Right lobe of liver (tissue), 6 donors: ENCODE results near the gene NCF2. TPM values are rescaled to one million over a fixed set of nuclear protein-coding genes. Genes with fewer than 3 reads are reported as not detected.

ENCODE experiments used
- ATAC-seq, 4 donors: fragments of 200-7000 bp; cut with Tn5 transposase; one replicate each; pipeline ENCODE4 v1.9.1; 2020; ENCODE audit warnings: mild to moderate bottlenecking in 4 of 4, moderate library complexity in 4 of 4
- DNase-seq, 3 donors: peaks; one replicate each; pipeline ENCODE4 v3.0.0-alpha.2; 2020
- H3K27ac ChIP-seq, 3 donors: fragments of 200-600 bp; one replicate each; pipeline ENCODE4 v1.8.0; 2022
- H3K27me3 ChIP-seq, 2 donors: fragments of 200-600 bp; one replicate each; pipeline ENCODE4 v1.8.0; 2022
- H3K36me3 ChIP-seq, 4 donors: fragments of 200-600 bp; sonication (generic) in 1 of 4; one replicate each; pipeline versions ENCODE4 v1.5.1 to v1.8.0; 2017 to 2022; ENCODE audit warnings: control low read depth in 1 of 4
- H3K4me1 ChIP-seq, 4 donors: fragments of 200-600 bp; sonication (generic) in 1 of 4; one replicate each; pipeline versions ENCODE4 v1.5.1 to v1.8.0; 2017 to 2022; ENCODE audit warnings: control low read depth in 1 of 4
- H3K4me3 ChIP-seq, 3 donors: fragments of 200-600 bp; one replicate each; pipeline ENCODE4 v1.8.0; 2022
- H3K9me3 ChIP-seq, 4 donors: fragments of 200-600 bp; sonication (generic) in 1 of 4; one replicate each; pipeline versions ENCODE4 v1.5.1 to v1.8.0; 2017 to 2022; ENCODE audit warnings: control low read depth in 1 of 4
- CTCF ChIP-seq, 4 donors: fragments of 200-600 bp in 3 of 4; fragments of 450-650 bp in 1 of 4; IDR thresholded peaks; one replicate each; pipeline versions ENCODE4 v1.5.1 to v1.8.0; 2016 to 2022; ENCODE audit warnings: antibody characterized with exemption in 4 of 4, mild to moderate bottlenecking in 2 of 4
- POLR2A ChIP-seq: fragments of 450-650 bp; IDR thresholded peaks from one replicate; pipeline ENCODE4 v1.6.1; 2017; ENCODE audit warnings: antibody characterized with exemption, mild to moderate bottlenecking
- WGBS: methylation state at CpG from one replicate; pipeline ENCODE4 v1.1.6; 2018; ENCODE audit warnings: low coverage, low lambda C conversion rate; ENCODE audit not compliant: insufficient coverage; ENCODE audit errors: missing lambda C conversion rate; 5-methylcytosine and 5-hydroxymethylcytosine counted together
- intact Hi-C, 2 donors: fragments of 100-400 bp; cut with DNase I; formaldehyde crosslinking; loops; one replicate each; pipeline versions ENCODE4 v1.11.2 to v1.14.1; 2022
- total RNA-seq, 6 experiments: library from RNA; depleted of rRNA in 2 of 6; stranded (reverse); fragments of >200 nt in 2 of 6; fragmentation: NEBNext Ultra II Directional in 3 of 6; extraction: Animal tissue kit (Norgen Biotek cat#: 25700) in 3 of 6; gene quantifications; one replicate each; pipeline versions ENCODE4 v1.1.0 to v1.2.4, GENCODE V29; 2016 to 2023
- donor health status: DM: no; HTN: yes; CAD: no.
- donor health status: DM: no; HTN: no; CAD: no.
- donor health status: DM: no; HTN: no; CAD: no.
- donor health status: DM: no; HTN: yes; CAD: no.
- donor health status: DM: no; HTN: yes; CAD: no.

NCF2 gene
- total RNA-seq, 6 experiments from 2014 or later = 3.0 to 11.4 (median 7.9) TPM

GRCh38 chr1:183550915-183551314 lies 39.3 kb downstream of the NCF2 start:
- intact Hi-C loops = no loop called here

GRCh38 chr1:183548116-183548515 lies 42.1 kb downstream of the NCF2 start:
- no peak for TF ChIP-seq CTCF (IDR thresholded peaks at IDR 0.05)
- TF ChIP-seq POLR2A = no peak
- no peaks in the 10 kb centered on the region for H3K9me3 ChIP-seq
- H3K27ac ChIP-seq = no peak overlapping the region
- no peaks in the 10 kb centered on the region for H3K27me3 ChIP-seq
- DNase-seq = no peak
- no peak overlapping the region for H3K4me3 ChIP-seq
- intact Hi-C loops = no loop called here
- H3K4me1 ChIP-seq = no peaks in the 10 kb centered on the region
- H3K36me3 ChIP-seq = peaks cover 0 to 75% (median 37%) of the 10 kb centered on the region in 4 donors
- ATAC-seq = no peak
- WGBS = 83% methylated on average over 1 of the region's 1 CpG

More at GRCh38 chr1:183550915-183551314, 39.3 kb downstream of the NCF2 start:
- Histone ChIP-seq H3K27ac (no peak overlapping the region), H3K4me1 (no peaks in the 10 kb centered on the region), H3K27me3 (no peaks in the 10 kb centered on the region), H3K4me3 (no peak overlapping the region), H3K36me3 (peaks cover 0 to 60% (median 32%) of the 10 kb centered on the region in 4 donors), H3K9me3 (no peaks in the 10 kb centered on the region)
- TF ChIP-seq CTCF (IDR thresholded peaks at IDR 0.05) (no peak), POLR2A (no peak)
- DNase-seq (no peak), ATAC-seq (no peak)
- 50% methylated on average over 3 of the region's 3 CpGs for WGBS

DNA sequence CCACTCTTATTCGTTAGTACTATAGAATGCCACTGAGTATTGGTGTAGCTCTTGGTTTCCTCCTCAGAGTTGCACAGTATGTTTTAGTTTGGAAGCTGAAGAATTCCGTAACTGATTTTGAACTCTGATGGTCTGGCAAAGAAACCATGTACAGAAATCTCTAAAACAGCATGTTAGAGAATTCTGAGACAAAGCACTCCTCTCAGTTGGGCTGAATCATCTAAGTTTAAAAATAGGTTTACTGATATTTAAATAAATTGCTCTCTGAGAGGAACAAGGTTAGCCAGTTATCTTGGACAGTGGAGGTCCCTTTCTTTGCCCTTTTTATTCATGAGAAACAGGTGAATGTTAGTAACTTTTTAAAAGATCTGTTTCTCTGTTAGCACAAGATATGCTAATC lies 43.8 kb downstream of the NCF2 start:
- Histone ChIP-seq H3K27me3 (no peaks in the 10 kb centered on the region), H3K4me1 (no peaks in the 10 kb centered on the region), H3K36me3 (peaks cover 0 to 74% (median 31%) of the 10 kb centered on the region in 4 donors), H3K27ac (no peak overlapping the region), H3K9me3 (no peaks in the 10 kb centered on the region), H3K4me3 (no peak overlapping the region)
- ATAC-seq = no peak
- intact Hi-C loops = no loop called here
- 75% methylated on average over 1 of the region's 2 CpGs for WGBS
- DNase-seq = no peak
- no peak for TF ChIP-seq CTCF (IDR thresholded peaks at IDR 0.05)
- no peak for TF ChIP-seq POLR2A

DNA sequence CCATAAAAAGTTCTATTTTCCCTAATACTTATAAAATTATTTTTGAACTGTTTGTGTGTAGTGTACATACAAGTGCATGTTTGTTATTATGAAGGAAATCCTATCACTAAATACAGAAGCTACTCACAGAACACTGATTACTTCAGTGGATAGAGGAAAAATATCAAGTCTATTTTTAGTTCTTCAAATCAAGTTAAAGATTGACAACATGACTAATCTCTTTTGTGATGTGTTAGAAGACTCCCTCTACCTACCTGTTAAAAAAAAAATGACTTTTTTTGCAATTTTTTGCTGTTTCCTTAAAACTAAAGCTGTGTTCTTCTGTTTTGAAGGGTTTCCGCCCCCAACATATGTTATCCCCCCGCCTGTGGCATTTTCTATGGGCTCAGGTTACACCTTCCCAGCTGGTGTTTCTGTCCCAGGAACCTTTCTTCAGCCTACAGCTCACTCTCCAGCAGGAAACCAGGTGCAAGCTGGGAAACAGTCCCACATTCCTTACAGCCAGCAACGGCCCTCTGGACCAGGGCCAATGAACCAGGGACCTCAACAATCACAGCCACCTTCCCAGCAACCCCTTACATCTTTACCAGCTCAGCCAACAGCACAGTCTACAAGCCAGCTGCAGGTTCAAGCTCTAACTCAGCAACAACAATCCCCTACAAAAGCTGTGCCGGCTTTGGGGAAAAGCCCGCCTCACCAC lies 45.5 kb downstream of the NCF2 start:
- peak in 2 of 4 donors; percentile 6 to 76 for ATAC-seq

More for the DNA sequence above, 45.5 kb downstream of the NCF2 start:
- WGBS = 74% methylated on average over 5 of the region's 5 CpGs
- peak in 1 of 3 donors; percentile 53 for DNase-seq
- no peaks in the 10 kb centered on the region for H3K9me3 ChIP-seq
- peaks cover 0 to 75% (median 31%) of the 10 kb centered on the region in 4 donors for H3K36me3 ChIP-seq
- no peak for TF ChIP-seq POLR2A
- TF ChIP-seq CTCF (IDR thresholded peaks at IDR 0.05) = no peak
- no peak overlapping the region for H3K27ac ChIP-seq
- no peak overlapping the region for H3K4me3 ChIP-seq
- no peaks in the 10 kb centered on the region for H3K27me3 ChIP-seq
- no peaks in the 10 kb centered on the region for H3K4me1 ChIP-seq
- intact Hi-C loops = loop anchor here in 1 of 2 donors (5.0 kb wide), 1 partner anchor 72 kb away; the partner anchor contains the start of gene SMG7
